BJ (cell line): ENCODE data around the gene LDLRAP1. TPM values are rescaled to one million over a fixed set of nuclear protein-coding genes. Genes with fewer than 3 reads are reported as not detected.

ENCODE experiments used
- CTCF ChIA-PET: fragments of 350-600 bp; formaldehyde crosslinking; extraction: SDS; loops from one replicate; lab custom pipeline; 2021; ENCODE audit warnings: antibody characterized with exemption, inconsistent platforms; lab: Yijun Ruan, JAX
- POLR2A ChIA-PET: fragments of 300-600 bp; sonication (Branson Sonifier 250); formaldehyde crosslinking; extraction: SDS; loops from one replicate; lab custom pipeline; 2021; ENCODE audit warnings: antibody characterized with exemption; lab: Charles Lee
- DNase-seq: peaks from one replicate; pipeline ENCODE4 v3.0.0-alpha.2; 2011; ENCODE audit warnings: low read depth
- H3K27me3 ChIP-seq: 2 replicates; pipeline ENCODE4 v1.6.0; 2011; ENCODE audit warnings: low read length; ENCODE audit not compliant: control insufficient read depth, insufficient read depth
- H3K36me3 ChIP-seq: 2 replicates; pipeline ENCODE4 v1.5.1; 2011; ENCODE audit warnings: low read length; ENCODE audit not compliant: control insufficient read depth, insufficient read depth
- H3K4me3 ChIP-seq: 2 replicates; pipeline ENCODE4 v1.5.1; 2011; ENCODE audit warnings: low read depth, mild to moderate bottlenecking, control low read depth, low read length
- CTCF ChIP-seq: IDR thresholded peaks from 2 replicates; pipeline ENCODE4 v1.5.1; 2011; ENCODE audit warnings: low read depth, mild to moderate bottlenecking, control low read depth, inconsistent platforms, low read length, moderate library complexity; ENCODE audit not compliant: insufficient read depth
- polyA plus RNA-seq: library from polyadenylated mRNA; depleted of rRNA; stranded (reverse); fragments of >200 nt; gene quantifications from 2 replicates; pipeline ENCODE4 v1.2.3, GENCODE V29; 2011

Gene LDLRAP1
- polyA plus RNA-seq, 1 experiment: 27.2 TPM

- ChIA-PET POLR2A (no interaction called here), CTCF (interaction anchor here (0.7 kb wide), 1 partner anchor 478 kb away, joined by 3 read pairs; no protein-coding TSS in a partner anchor)
- no peak for TF ChIP-seq CTCF
Measured at GRCh38 chr1:25563330-25564215, 20.2 kb downstream of the LDLRAP1 start.

DNA sequence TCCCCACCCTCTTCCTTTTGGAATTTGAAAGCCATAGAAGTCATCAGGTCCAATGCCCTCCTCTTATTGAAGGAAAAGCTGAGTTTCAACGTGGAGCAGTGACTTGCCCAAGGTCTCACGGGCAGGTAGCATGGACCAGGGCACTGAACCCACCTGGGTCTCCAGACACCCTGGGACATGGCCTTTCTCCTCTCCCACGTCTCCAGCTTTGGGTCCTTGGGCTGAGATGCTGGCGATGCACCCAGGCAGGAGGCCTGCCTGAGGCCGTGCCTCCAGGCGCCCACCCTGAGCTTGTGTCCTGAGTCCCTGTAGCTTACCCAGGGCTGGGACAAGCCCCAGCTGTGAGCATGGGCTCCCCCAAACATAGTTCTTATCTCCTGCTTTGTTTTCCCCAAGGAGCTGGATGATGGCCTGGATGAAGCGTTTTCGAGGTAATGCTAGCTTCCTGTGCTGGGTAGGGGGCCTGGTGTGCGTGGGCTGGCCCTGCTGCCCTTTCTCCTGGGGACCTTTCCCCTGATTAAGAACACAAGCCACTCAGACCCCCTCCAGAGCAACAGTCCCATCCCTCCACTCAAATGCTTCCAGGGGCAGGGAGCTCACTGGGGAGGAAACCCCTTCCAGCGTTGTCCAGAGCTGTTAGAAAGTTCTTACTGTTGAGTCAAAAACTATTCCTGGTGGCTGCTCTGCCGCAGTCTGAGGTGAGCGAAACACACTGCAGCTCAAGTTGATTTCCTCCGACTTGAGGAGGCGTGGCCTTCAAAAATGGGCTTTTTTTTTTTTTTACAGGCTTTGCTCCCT is 21.6 kb downstream of the LDLRAP1 start:
- no peaks in the 10 kb centered on the region for H3K27me3 ChIP-seq
- CTCF ChIA-PET: interaction anchor here (0.6 to 3.5 kb wide), 5 partner anchors 9 to 177 kb away, joined by 3 to 12 read pairs (median 4); partner anchors contain the start of gene LDLRAP1
- DNase-seq: no peak
- H3K36me3 ChIP-seq: peaks cover 12% of the 10 kb centered on the region
- POLR2A ChIA-PET: no interaction called here
- no peak for TF ChIP-seq CTCF
- no peak overlapping the region for H3K4me3 ChIP-seq

More at GRCh38 chr1:25563330-25564215, 20.2 kb downstream of the LDLRAP1 start:
- no peak for DNase-seq
- H3K36me3 ChIP-seq: peaks cover 16% of the 10 kb centered on the region
- no peak overlapping the region for H3K4me3 ChIP-seq
- H3K27me3 ChIP-seq: no peaks in the 10 kb centered on the region

- TF ChIP-seq CTCF: no peak
Measured at GRCh38 chr1:25565626-25566025, 22.2 kb downstream of the LDLRAP1 start.

DNA sequence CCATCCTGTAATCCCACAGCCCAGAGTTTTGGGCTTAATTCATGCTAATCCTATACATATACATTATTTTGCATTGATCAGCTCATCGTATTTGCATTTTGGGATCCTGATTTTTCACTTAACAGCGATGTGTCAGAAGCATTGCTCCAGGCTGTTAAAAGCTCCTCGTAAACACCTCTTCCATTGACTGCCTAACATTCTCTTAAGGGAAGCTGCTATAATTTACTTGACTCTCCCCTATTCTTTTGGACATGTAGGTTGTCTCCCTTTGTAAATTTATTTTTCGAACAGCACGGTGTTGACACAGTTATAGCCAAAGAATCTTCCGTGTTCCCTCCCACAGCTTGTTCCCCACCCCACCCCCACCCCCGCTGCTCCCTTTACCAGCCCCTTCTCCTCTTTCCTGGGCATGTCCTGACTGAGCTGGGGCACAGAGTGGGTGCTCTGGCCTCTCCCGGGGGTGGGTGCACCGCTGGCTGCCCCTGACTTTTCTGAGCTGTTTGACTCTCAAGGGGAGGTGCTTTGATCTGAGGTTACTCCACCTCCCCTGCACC is 22.8 kb downstream of the LDLRAP1 start:
- no peak for DNase-seq
- H3K36me3 ChIP-seq: peaks cover 12% of the 10 kb centered on the region
- ChIA-PET CTCF (interaction anchor here (0.8 to 3.5 kb wide), 11 partner anchors 10 to 460 kb away, joined by 3 to 12 read pairs (median 4); partner anchors contain the start of gene LDLRAP1), POLR2A (no interaction called here)
- no peak for TF ChIP-seq CTCF
- H3K4me3 ChIP-seq: no peak overlapping the region
- H3K27me3 ChIP-seq: no peaks in the 10 kb centered on the region

More at GRCh38 chr1:25565626-25566025, 22.2 kb downstream of the LDLRAP1 start:
- ChIA-PET CTCF (interaction anchor here (0.6 to 3.5 kb wide), 8 partner anchors 9 to 232 kb away, joined by 3 to 12 read pairs (median 4); partner anchors contain the start of gene LDLRAP1), POLR2A (no interaction called here)
- no peak for DNase-seq
- no peaks in the 10 kb centered on the region for H3K27me3 ChIP-seq
- H3K4me3 ChIP-seq: no peak overlapping the region
- peaks cover 12% of the 10 kb centered on the region for H3K36me3 ChIP-seq
